ENCODE results near the gene DTD1.

DTD1 gene

DNA sequence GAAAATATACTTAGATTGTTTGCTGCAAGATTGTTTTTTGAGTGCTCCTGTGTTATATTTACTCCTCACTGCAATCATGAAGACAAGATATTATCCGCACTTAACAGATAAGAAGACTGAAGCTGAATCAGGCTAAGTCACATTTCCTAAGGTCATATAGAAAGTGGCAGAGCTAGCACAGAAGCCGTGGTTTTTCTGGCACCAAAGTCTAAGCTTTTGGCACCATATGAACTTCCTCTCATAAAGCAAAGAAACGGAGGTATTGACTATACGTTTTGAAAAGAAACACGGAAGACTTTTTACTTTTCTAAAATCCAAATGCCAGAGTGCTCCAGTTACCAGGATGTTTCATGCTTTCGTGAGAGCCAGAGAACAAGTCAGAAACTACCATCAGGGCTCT, 9.3 kb upstream of the DTD1 start:
- DNase-seq (ENCODE audit: extremely low read depth, low read depth), result no peak
- TF ChIP-seq, protein P1, sequence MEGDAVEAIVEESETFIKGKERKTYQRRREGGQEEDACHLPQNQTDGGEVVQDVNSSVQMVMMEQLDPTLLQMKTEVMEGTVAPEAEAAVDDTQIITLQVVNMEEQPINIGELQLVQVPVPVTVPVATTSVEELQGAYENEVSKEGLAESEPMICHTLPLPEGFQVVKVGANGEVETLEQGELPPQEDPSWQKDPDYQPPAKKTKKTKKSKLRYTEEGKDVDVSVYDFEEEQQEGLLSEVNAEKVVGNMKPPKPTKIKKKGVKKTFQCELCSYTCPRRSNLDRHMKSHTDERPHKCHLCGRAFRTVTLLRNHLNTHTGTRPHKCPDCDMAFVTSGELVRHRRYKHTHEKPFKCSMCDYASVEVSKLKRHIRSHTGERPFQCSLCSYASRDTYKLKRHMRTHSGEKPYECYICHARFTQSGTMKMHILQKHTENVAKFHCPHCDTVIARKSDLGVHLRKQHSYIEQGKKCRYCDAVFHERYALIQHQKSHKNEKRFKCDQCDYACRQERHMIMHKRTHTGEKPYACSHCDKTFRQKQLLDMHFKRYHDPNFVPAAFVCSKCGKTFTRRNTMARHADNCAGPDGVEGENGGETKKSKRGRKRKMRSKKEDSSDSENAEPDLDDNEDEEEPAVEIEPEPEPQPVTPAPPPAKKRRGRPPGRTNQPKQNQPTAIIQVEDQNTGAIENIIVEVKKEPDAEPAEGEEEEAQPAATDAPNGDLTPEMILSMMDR (IDR thresholded peaks at IDR 0.05; ENCODE audit: low read depth, low read length, missing control alignments), result no peak
- no peak overlapping the region for H3K4me3 ChIP-seq (replicated peaks; ENCODE audit: low read depth, low read length)

DNA sequence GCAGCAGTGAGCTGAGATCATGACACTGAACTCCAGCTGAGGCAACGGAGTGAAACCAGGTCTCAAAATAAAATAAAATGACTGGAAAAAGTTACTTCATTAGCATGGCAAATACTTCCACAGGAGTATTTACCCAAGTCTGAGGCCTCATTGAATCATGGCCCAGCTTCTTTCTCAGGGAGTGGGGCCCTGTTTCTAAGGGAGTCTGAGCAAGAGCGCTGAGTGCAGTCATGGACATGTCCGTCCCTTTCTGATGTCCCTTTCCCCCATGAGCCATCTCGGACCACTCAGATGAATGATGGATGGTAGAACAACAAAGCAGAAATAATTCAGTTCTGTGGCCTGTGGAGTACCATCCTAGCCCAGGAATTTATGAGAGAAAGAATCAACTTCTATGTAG, 7.8 kb upstream of the DTD1 start:
- TF ChIP-seq, protein P1 (IDR thresholded peaks at IDR 0.05; ENCODE audit: low read depth, low read length, missing control alignments), result no peak
- no peak overlapping the region for H3K4me3 ChIP-seq (replicated peaks; ENCODE audit: low read depth, low read length)
- DNase-seq (ENCODE audit: extremely low read depth, low read depth), result no peak

DNA sequence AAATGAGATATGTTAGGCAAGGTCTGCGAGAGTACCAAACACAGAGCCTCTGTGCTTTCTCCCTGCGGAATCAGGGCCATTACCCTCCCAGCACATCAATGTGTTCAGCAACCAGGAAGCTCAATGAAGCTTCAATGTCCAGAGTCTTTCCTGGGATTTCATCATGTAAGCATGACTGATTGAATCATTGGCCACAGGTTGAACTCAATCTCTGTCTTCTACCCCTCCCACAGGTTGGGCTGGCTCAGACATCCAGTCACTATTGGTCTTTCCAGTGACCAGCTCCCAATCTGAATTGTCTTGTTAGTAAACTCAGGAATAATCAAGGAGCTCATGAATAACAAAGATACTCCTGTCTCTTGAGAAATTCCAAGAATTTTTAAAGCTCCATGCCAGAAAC, 2.7 kb upstream of the DTD1 start:
- no peak for DNase-seq (ENCODE audit: extremely low read depth, low read depth)
- no peak overlapping the region for H3K4me3 ChIP-seq (replicated peaks; ENCODE audit: low read depth, low read length)
- TF ChIP-seq, protein P1 (IDR thresholded peaks at IDR 0.05; ENCODE audit: low read depth, low read length, missing control alignments), result no peak

DNA sequence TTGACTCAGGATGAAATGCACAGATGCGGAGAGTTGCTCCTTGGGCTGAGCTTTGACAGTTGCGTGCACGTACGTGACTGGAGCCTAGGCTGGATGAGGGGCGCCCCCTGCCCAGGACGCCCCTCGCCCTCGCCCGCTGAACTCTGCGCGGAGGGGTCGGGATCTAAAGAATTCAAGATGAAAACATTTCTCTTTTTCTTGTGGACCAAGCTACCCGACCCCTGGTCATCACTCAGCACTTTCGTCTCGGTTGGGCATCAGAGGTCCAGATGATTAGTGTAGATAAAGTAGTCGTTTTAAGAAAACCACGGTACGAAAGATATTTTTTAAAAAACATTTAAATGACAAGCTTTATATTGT, 700 bp downstream of the DTD1 start:
- H3K4me3 ChIP-seq (replicated peaks; ENCODE audit: low read depth, low read length), result peak overlapping the region; percentile 85

GRCh38 chr20:18589941-18590674, 2.3 kb downstream of the DTD1 start:
- no peak for DNase-seq (ENCODE audit: extremely low read depth, low read depth)

More for the DNA sequence above, 700 bp downstream of the DTD1 start:
- no peak for DNase-seq (ENCODE audit: extremely low read depth, low read depth)
- TF ChIP-seq, protein P1 (IDR thresholded peaks at IDR 0.05; ENCODE audit: low read depth, low read length, missing control alignments), result no peak

DNA sequence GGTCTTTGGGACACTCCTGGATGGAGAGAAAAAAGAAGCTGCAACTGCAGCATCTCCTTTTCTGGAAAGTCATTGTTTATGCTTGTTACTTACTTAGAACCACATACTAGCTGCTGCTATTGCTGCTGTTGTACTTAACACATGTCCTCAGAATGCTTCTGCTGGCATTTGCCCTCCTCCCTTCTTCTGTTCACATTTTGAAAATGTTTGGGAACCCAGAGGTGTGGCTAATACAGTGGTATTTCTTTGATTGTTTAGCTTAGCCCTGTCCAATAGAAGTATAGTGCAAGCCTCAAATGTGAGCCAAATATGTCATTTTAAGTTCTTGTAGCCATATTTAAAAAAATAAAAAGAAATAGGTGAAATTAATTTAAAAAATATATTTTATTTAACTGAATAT, 8.4 kb downstream of the DTD1 start:
- H3K4me3 ChIP-seq (replicated peaks; ENCODE audit: low read depth, low read length), result no peak overlapping the region
- DNase-seq (ENCODE audit: extremely low read depth, low read depth), result no peak
- TF ChIP-seq, protein P1 (IDR thresholded peaks at IDR 0.05; ENCODE audit: low read depth, low read length, missing control alignments), result no peak

More at GRCh38 chr20:18589941-18590674, 2.3 kb downstream of the DTD1 start:
- TF ChIP-seq, protein P1 (IDR thresholded peaks at IDR 0.05; ENCODE audit: low read depth, low read length, missing control alignments), result no peak
- H3K4me3 ChIP-seq (replicated peaks; ENCODE audit: low read depth, low read length), result no peak overlapping the region

DNA sequence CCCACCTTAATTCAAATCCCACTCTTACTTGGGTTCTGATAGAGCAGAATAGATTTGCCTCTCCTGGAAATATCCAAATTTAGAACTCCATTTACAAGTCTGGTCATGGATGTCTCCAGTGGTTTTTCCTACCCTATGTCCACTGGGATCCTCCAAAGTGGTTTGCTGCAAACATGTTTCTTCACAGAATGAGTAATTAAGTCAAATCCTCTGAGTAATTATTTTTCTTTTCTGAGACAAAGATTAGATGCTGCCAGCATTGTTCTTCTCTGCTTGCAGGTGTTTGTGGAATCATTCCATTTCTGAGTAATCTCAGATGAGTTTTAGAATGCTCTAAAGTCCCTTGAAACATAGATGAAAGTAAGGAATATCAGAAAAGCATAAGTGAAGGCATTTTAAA, 21.9 kb downstream of the DTD1 start:
- H3K4me3 ChIP-seq (replicated peaks; ENCODE audit: low read depth, low read length), result no peak overlapping the region
- TF ChIP-seq, protein P1 (IDR thresholded peaks at IDR 0.05; ENCODE audit: low read depth, low read length, missing control alignments), result no peak
- DNase-seq (ENCODE audit: extremely low read depth, low read depth), result no peak
